Natural killer cell (primary cell): Measurements from ENCODE around the gene ABCC11. TPM values are rescaled to one million over a fixed set of nuclear protein-coding genes. Genes with fewer than 3 reads are reported as not detected.

ENCODE experiments used
- ATAC-seq, 3 donors: fragments of 150-1000 bp in 2 of 3; fragments of 200-7000 bp in 1 of 3; cut with Tn5 transposase; 1 replicate in 1 of 3; 2 replicates in 2 of 3; pipeline ENCODE4 v1.10.0; 2021; ENCODE audit warnings: mild to moderate bottlenecking in 2 of 3, moderate library complexity in 2 of 3
- DNase-seq, 2 donors: peaks; one replicate each; pipeline versions ENCODE4 v3.0.0 to v3.0.0-alpha.2; 2013 to 2021; ENCODE audit warnings: mixed read lengths in 1 of 2
- H3K27ac ChIP-seq: one replicate; pipeline ENCODE4 v1.5.1; 2013; ENCODE audit warnings: mild to moderate bottlenecking, low read length
- H3K27me3 ChIP-seq: one replicate; pipeline ENCODE4 v1.6.1; 2013; ENCODE audit warnings: low read length; ENCODE audit not compliant: control insufficient read depth, insufficient read depth
- H3K36me3 ChIP-seq: one replicate; pipeline ENCODE4 v1.6.1; 2013; ENCODE audit warnings: low read length; ENCODE audit not compliant: control insufficient read depth, insufficient read depth
- H3K4me1 ChIP-seq: one replicate; pipeline ENCODE4 v1.6.1; 2013; ENCODE audit warnings: low read length; ENCODE audit not compliant: control insufficient read depth, insufficient read depth
- H3K4me3 ChIP-seq: one replicate; pipeline ENCODE4 v1.5.1; 2013; ENCODE audit warnings: low read length
- H3K9me3 ChIP-seq: one replicate; pipeline ENCODE4 v1.6.1; 2013; ENCODE audit warnings: low read length; ENCODE audit not compliant: control insufficient read depth, insufficient read depth
- H3K27ac Mint-ChIP-seq, 2 donors: one replicate each; pipeline ENCODE4 v1.8.0; 2022; ENCODE audit warnings: mild to moderate bottlenecking in 2 of 2, mixed read lengths in 2 of 2, moderate library complexity in 1 of 2
- H3K27me3 Mint-ChIP-seq, 2 donors: one replicate each; pipeline ENCODE4 v1.8.0; 2022; ENCODE audit warnings: low read depth in 2 of 2, mixed read lengths in 2 of 2
- H3K36me3 Mint-ChIP-seq: one replicate; pipeline ENCODE4 v1.8.0; 2022; ENCODE audit warnings: mixed read lengths
- H3K4me1 Mint-ChIP-seq, 2 donors: one replicate each; pipeline ENCODE4 v1.8.0; 2022; ENCODE audit warnings: mixed read lengths in 2 of 2
- H3K4me3 Mint-ChIP-seq: one replicate; pipeline ENCODE4 v1.8.0; 2022; ENCODE audit warnings: mild to moderate bottlenecking, moderate library complexity, mixed read lengths
- H3K9me3 Mint-ChIP-seq, 2 donors: one replicate each; pipeline ENCODE4 v1.8.0; 2022; ENCODE audit warnings: mixed read lengths in 2 of 2
- WGBS: methylation state at CpG from one replicate; pipeline ENCODE4 v1.1.7; 2013; ENCODE audit warnings: missing lambda C conversion rate; ENCODE audit not compliant: insufficient coverage; 5-methylcytosine and 5-hydroxymethylcytosine counted together
- intact Hi-C: fragments of 100-400 bp; cut with micrococcal nuclease; formaldehyde crosslinking; loops from one replicate; pipeline ENCODE4 v1.14.2; 2022
- total RNA-seq, 4 donors: library from RNA; stranded (reverse); fragments of 120-200 nt in 1 of 4; gene quantifications; one replicate each; pipeline versions ENCODE4 v1.2.3 to v1.2.4, GENCODE V29; 2013 to 2022
- TF ChIP-seq, protein P1 (sequence below): fragments of 200-600 bp; IDR thresholded peaks from one replicate; pipeline ENCODE4 v1.8.0; 2022; ENCODE audit warnings: antibody characterized with exemption

ABCC11 gene
- total RNA-seq, 3 donors from 2014 or later (not counting 1 experiment from before 2014, with no cell fraction given) = 0.20 to 0.30 TPM; not detected in 1

DNA sequence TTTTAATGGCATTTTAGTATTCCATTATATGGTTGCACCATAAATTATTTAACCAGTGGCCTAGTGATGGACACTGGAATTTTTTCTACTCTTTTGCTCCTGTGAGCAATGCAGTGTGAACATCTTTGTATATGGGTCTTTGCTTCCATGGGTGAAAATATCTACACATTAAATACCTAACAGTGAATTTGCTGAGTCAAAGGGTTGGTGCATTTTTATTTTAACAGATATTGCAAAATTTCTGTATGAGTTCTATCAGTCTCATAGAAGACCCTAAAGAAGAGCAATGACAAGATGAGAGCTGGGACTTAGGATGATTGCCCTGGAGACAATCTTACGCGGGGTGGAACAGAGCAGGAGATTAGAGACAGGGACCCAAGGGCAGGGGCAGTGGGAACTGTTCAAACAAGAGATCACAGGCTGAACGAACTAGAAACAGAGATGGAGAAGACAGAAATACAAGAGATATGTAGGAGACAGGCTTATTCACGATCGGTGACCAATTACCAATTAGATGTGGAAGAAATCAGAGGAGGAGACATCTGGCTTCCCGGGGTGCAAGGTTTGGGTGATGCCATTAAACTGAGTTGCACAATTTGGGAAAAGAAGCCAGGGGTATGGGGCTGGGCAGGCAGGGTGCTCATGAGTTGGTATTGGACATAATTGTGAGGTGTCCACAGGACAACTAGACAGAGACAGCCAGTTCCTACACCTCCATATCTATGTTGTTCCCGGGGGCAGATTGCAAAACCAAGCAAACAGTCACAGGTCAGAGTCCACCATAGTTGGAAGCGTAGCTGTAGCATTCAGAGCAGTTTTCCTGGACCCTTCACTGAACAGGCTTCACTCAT is 43.1 kb downstream of the ABCC11 start:
- H3K36me3 Mint-ChIP-seq = no peaks in the 10 kb centered on the region
- H3K27me3 ChIP-seq = no peaks in the 10 kb centered on the region
- 92% methylated on average over 8 of the region's 8 CpGs for WGBS

DNA sequence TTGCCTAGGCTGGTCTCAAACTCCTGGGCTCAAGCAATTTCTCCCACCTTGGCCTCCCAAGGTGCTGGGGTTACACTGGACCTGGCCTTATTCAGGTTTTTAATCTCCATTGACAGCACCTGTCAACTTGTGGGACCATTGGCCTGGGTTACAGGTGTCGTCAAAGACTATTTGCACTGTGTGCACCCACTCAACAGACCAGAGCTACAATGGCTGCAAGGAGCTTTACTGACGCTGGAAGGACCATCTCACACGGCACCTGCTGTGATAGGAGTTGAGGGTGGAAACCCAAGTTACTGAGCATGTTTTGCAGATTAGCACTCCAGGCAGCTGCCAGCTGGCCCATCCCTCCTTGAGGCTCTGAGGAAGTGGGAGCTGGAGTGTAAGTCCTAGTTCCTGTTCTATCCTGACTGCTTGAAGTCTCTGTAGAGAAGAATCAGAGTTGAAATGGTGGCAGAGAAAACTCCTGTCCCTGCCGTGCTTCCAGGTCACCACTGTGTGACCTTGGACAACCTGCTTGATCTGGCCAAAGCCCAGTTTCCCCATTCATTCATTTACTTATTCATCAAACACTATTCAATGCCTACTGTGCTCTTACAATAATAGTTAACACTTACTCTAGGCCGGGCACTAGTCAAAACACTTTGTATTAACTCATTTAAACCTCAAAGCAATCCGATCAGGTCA is 45.7 kb downstream of the ABCC11 start:
- Histone ChIP-seq H3K4me1 (no peaks in the 10 kb centered on the region), H3K9me3 (no peaks in the 10 kb centered on the region), H3K27me3 (no peaks in the 10 kb centered on the region), H3K4me3 (no peak overlapping the region), H3K36me3 (no peaks in the 10 kb centered on the region), H3K27ac (no peak overlapping the region)
- Mint-ChIP-seq H3K36me3 (no peaks in the 10 kb centered on the region), H3K27ac (no peak overlapping the region), H3K27me3 (peaks cover 12 to 32% of the 10 kb centered on the region in 2 donors), H3K4me1 (no peaks in the 10 kb centered on the region), H3K9me3 (no peaks in the 10 kb centered on the region), H3K4me3 (no peak overlapping the region)
- TF ChIP-seq, protein P1, sequence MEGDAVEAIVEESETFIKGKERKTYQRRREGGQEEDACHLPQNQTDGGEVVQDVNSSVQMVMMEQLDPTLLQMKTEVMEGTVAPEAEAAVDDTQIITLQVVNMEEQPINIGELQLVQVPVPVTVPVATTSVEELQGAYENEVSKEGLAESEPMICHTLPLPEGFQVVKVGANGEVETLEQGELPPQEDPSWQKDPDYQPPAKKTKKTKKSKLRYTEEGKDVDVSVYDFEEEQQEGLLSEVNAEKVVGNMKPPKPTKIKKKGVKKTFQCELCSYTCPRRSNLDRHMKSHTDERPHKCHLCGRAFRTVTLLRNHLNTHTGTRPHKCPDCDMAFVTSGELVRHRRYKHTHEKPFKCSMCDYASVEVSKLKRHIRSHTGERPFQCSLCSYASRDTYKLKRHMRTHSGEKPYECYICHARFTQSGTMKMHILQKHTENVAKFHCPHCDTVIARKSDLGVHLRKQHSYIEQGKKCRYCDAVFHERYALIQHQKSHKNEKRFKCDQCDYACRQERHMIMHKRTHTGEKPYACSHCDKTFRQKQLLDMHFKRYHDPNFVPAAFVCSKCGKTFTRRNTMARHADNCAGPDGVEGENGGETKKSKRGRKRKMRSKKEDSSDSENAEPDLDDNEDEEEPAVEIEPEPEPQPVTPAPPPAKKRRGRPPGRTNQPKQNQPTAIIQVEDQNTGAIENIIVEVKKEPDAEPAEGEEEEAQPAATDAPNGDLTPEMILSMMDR = no peak
- WGBS = 84% methylated on average over 6 of the region's 6 CpGs
- no peak for DNase-seq
- intact Hi-C loops = no loop called here
- no peak for ATAC-seq

More for the DNA sequence above, 43.1 kb downstream of the ABCC11 start:
- no peak overlapping the region for H3K27ac ChIP-seq
- intact Hi-C loops = no loop called here
- ATAC-seq = no peak
- H3K4me3 ChIP-seq = no peak overlapping the region
- no peaks in the 10 kb centered on the region for H3K36me3 ChIP-seq
- TF ChIP-seq, protein P1 = no peak
- H3K4me1 Mint-ChIP-seq = no peaks in the 10 kb centered on the region
- H3K27ac Mint-ChIP-seq = no peak overlapping the region
- H3K27me3 Mint-ChIP-seq = peaks cover 17 to 34% of the 10 kb centered on the region in 2 donors
- H3K4me1 ChIP-seq = no peaks in the 10 kb centered on the region
- DNase-seq = no peak
- H3K9me3 ChIP-seq = no peaks in the 10 kb centered on the region
- no peaks in the 10 kb centered on the region for H3K9me3 Mint-ChIP-seq
- H3K4me3 Mint-ChIP-seq = no peak overlapping the region

DNA sequence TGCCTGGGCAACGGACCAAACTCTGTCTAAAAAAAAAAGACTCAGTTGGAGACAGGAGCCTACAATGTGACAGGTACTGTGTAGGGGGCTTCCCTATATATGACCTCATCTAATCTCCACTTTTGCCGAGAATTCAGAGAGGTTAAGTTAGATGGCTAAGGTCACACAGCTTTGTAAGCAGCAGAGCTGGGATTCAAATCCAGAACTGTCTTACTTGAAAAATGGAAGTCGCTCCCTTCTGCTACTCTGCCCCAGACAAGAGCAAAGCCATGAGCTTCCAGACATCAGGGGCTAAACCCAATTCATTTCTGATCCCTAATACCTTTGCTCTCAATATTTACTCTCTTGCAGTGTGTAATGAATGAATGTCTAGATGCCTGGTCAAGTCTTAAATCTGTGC is 50.0 kb downstream of the ABCC11 start:
- intact Hi-C loops = no loop called here
- Histone ChIP-seq H3K36me3 (no peaks in the 10 kb centered on the region), H3K4me3 (no peak overlapping the region), H3K27ac (no peak overlapping the region), H3K9me3 (no peaks in the 10 kb centered on the region), H3K27me3 (no peaks in the 10 kb centered on the region), H3K4me1 (no peaks in the 10 kb centered on the region)
- no peaks in the 10 kb centered on the region for H3K9me3 Mint-ChIP-seq
- ATAC-seq (no peak), DNase-seq (no peak)
- H3K27ac Mint-ChIP-seq = no peak overlapping the region
- H3K4me3 Mint-ChIP-seq = no peak overlapping the region
- no peaks in the 10 kb centered on the region for H3K36me3 Mint-ChIP-seq
- peaks cover 9 to 20% of the 10 kb centered on the region in 2 donors for H3K27me3 Mint-ChIP-seq
- 87% methylated on average over 3 of the region's 3 CpGs for WGBS
- no peaks in the 10 kb centered on the region for H3K4me1 Mint-ChIP-seq
- TF ChIP-seq, protein P1 = no peak
